HG02798 (cell line): ENCODE results near the gene IFIT5.
"Not testable (repeated sequence)": the region's sequence is repeated elsewhere in the genome, so short reads cannot be mapped to it uniquely, and the experiment has no call there.

Source experiments
- ATAC-seq: cut with Tn5 transposase; IDR thresholded peaks from one replicate; pipeline ENCODE4 v1.9.1; 2021; ENCODE audit warnings: mild to moderate bottlenecking; ENCODE audit not compliant: unreplicated experiment, poor library complexity

The IFIT5 gene, protein sequence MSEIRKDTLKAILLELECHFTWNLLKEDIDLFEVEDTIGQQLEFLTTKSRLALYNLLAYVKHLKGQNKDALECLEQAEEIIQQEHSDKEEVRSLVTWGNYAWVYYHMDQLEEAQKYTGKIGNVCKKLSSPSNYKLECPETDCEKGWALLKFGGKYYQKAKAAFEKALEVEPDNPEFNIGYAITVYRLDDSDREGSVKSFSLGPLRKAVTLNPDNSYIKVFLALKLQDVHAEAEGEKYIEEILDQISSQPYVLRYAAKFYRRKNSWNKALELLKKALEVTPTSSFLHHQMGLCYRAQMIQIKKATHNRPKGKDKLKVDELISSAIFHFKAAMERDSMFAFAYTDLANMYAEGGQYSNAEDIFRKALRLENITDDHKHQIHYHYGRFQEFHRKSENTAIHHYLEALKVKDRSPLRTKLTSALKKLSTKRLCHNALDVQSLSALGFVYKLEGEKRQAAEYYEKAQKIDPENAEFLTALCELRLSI

DNA sequence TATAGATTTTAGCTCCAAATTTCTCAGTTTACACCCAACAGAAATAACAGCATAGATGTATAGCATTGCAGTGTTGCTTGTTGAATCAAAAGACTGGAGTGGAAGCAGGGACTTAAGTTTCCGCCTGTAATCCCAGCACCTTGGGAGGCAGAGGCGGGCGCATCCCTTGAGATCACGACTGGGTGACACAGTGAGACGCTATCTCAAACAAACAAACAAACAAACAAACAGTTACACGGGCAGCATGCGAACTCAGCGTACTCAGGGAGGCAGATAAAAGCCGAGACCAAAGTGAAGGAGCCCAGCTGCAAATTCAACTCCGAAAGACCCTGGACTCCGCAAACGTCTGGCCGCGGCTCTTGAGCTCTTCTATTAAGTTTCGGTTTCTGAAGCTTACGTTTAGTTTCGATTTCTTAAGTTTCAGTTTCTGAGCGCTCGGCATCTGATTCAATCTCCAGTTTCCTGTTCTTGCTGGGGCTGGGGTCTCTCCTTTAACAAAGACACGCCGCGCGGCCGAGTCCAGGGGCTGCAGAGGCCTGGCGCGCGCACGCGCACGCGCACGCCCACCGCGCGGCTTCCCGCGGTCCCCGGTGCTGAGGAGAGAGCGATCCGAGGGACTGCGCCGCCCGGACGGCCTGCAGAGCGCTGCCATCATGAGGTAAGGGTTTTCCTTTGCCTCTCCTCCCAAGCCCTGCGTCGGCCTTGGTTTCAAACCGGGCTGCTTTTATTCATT is at the start of gene IFIT5:
Gene IFIT5, plus strand, starts transcription at position 423 of the 733 bp plus-strand sequence. Its CDS starts 231 bp downstream, at position 654.
- peak; percentile 83 for ATAC-seq

DNA sequence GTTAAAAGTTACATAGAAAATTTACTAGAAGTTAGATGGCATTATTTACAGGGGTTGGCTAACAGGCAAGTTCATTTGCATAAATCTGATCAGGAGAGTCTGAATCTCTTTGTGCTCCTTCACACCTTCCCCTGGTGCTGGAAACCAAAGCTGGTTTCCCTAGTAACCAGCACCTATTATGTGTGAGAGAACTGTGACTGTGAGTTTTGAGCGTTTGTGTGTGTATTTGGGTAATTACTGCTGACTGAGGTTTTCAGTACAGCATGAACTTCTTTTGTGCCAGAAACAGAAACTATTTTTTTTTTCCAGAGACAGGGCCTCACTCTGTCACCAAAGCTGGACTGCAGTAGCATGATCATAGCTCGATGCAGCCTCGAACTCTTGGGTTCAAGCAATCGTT is 46.8 kb upstream of the IFIT5 start:
- peak; percentile 82 for ATAC-seq

GRCh38 chr10:89368129-89368528 is 46.2 kb upstream of the IFIT5 start:
- ATAC-seq, result no peak

GRCh38 chr10:89369156-89370105 is 44.9 kb upstream of the IFIT5 start:
- ATAC-seq, result no peak

DNA sequence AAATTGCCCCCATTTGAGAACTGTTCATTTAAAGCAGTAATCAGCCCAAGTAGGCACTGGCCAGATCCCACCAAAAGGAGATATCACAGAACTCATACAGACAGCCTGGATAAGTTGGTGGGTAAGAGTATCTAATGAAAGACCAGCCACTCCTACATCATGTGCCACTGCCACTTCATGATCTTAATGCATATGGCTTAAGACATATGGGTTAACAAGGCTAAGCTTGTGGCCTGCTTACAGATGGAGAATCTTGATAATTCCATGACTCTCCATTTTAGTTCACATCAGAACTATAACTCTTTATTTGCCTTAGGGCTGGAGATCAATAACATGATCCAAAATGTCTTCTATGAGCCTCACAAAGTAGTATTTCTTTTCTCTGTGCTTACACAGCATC is 43.3 kb upstream of the IFIT5 start:
- ATAC-seq, result no peak

GRCh38 chr10:89371987-89372386 is 42.4 kb upstream of the IFIT5 start:
- ATAC-seq, result no peak

- no peak for ATAC-seq
Measured at GRCh38 chr10:89373916-89374711, 40.3 kb upstream of the IFIT5 start.

DNA sequence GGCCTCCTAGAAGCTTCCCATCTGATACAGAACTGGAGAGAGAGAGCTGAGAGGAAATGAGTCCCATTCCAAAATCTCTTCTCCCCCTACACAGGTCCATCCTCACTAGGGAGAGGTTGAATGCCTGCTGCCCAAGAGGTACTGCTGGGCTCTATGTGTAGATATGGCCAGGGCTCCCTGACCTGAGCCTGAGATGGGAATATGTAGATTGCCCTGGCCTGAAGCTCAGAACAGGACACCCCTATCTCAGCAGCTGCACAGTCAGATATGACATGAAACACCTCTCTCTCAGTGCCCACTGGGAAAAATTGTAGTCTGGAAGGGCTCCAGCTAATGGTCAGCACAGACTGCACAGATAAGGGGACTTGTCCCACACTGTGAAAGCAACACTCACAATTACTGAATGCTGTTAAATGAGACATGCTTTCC is 39.6 kb upstream of the IFIT5 start:
- ATAC-seq, result no peak

DNA sequence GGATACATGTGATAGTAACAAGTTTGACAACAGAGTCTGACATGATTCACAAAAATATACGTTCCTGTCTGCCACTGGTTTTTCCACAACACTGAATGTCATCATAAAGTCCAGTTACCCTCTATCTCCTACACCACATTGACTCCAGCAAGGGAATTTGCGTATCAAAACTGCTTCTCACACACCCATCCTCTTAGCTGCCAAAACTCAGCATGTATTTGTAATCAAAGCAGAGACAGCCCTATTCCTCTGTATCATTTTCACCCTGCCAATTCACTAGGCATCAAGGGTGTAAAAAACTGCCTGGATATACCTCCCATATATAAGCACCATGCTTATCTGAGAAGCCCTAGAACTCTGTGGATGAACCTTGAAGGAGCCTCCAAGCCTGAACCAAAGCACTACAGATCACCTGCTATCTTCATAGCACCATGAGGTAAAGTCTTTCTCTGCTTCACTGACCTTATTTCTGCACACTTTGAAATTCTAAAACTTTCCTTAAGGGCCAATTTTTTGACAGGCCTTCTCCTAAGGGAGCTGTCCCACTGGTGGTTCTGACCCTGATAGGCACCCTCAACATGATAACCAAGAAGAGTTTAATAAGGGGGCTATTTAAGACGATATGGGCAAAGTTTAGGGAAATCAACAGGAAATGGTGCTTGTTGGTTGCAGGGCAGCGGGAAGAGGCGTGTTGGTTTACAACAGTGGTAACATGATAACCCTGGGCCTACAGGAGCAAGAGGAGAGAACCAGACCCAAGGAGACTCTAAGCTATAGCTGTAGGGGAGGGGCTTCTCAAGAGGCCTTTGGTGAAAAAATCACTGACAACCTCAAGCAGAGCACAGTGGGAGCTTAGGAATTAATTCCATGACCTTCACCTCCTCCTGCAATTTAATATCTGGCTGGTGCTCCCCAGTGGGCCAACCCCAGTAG is 36.4 kb upstream of the IFIT5 start, which contains the start of gene IFIT1B:
Gene IFIT1B, plus strand, starts transcription at position 352 of the 933 bp plus-strand sequence. Its CDS starts 80 bp downstream, at position 432.
- no peak for ATAC-seq

DNA sequence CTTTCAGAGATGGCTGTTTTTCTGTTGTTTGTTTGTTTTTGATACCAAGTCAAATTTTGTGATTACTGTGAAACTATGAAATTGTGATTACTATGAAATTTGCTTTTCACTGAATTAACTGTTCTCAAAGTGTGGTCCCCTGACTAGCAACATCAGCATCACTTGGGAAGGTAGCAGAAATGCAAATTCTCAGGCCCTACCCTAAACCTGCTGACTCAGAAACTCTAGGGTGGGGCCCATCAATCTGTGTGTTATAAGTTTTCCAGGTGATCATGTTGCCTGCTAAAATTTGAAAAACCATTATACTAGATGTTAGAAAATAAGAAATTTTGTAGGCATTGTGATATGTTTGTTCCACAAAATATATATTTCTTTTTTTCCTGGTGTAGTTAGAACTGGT is 35.3 kb upstream of the IFIT5 start:
- ATAC-seq, result no peak

DNA sequence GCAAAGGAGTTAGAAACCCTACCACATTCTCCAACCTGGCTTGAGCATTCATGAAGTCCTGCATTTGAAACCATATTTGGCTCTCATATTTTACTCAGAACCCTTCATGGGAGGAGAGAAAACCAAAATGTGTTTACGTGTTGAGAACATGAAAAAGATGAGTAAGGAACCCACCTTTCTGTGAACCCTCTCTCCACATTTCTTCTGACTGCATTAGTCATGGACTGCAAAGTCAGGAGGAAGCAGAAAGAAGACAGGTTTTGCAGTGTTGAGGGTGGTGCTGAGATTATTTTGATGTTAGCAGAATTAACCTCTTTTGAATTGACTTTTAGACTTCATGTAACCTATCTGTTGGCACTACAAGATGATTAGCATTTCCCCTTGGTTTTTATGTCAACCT is 31.6 kb upstream of the IFIT5 start:
- no peak for ATAC-seq

DNA sequence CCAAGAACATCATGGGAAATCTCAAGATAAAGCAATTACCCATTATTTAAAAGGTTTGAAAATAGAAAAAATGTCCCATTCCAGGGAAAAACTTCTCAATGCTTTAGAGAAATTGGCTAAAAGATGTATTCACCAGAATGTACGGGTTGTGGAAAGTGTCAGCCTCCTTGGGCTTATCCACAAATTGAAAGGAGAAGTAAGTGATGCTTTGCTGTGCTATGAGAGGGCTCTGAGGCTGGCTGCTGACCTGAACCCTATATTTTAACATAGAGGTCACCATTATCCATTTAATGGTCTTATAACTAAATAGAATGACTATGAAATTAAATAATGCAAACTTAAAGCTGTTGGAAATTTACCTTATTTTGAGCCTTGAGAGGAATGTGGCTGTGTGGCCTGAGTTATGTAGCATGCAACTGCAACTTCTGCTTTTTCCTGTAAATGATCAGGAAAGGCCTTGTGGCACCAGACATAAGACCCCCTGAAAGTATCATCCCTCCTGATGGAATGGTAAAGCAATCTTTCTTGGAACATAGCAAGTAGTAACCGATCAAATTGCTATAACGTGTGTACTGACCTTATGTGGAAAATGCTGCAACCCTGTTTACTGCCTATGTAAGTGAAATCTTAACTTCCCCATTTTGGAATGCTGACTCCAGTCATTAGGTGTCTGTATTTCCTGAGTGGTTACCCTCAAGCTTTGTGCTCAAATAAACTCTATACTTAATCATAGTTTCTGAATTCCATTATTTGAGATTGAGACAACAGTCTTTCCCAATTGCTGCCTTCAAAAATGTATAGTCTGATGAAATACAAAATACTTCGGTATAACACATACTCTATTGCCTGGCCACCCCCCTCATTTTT is 29.7 kb upstream of the IFIT5 start:
- no peak for ATAC-seq

DNA sequence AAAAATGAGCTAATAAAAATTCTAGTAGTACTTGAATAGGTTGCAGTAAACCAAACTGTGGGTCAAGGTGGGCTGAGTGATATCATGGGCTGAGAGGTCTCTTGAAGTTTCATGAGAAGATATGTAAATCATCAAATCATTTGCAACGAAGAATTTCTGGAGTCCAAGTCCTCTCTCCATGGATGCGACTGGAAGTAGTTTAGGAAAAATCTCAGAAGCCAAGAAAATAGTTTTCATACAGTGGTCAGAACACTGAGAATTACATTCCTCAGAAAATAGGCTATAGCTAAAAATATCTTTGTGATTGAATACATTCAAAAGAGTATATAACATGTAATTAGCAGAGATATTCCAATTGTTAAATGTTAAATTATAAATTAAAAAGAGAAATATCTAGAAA is 25.6 kb upstream of the IFIT5 start:
- ATAC-seq, result no peak

GRCh38 chr10:89389254-89389653 is 25.1 kb upstream of the IFIT5 start:
- no peak for ATAC-seq

GRCh38 chr10:89390476-89391225 is 23.7 kb upstream of the IFIT5 start:
- ATAC-seq, result no peak

GRCh38 chr10:89391226-89391576 is 23.2 kb upstream of the IFIT5 start:
- ATAC-seq, result not testable (repeated sequence)
